ENCODE measurements around the gene CCBE1. TPM values are rescaled to one million over a fixed set of nuclear protein-coding genes. Genes with fewer than 3 reads are reported as not detected.

CCBE1 gene
- total and polyA plus RNA-seq, 4 donors = 3.4 to 59.0 (median 21.9) TPM

DNA sequence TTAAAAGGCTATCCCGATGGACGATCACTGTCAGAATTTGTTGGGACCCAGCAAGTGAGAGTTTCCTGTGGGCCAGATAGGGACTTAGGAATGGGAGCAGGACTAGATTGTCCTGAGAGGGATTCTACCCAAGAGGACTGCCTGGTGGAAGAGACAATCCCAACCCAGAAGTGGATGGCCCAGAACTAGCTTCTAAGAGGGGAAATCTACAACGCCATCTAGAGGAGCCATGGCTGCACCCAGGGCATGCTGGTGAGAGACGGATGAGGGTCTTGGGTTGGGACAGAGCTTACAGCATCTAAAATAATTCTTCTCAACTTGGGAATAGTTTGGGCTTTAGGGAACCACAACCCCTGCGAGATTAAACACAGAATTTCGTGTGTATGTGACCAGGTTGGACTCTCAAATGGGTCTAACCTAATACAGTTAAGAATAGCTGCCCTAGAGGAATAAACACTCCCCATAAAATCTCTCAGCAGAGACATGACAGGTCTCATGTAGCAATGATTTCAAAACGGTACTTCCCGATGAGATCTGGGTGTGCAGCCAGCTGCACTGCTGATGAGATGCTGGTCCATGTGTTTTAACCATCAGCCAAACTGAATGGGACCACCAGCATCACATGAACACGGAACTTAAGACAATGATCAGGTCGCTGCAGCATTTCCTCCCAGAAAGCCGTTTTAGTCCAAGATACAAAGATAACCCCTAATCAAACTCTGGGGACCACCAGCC is 50.8 kb downstream of the CCBE1 start:
- no peaks in the 10 kb centered on the region for H3K9me3 ChIP-seq (ENCODE audit: control insufficient read depth in 4 of 4, insufficient read depth in 3 of 4, low read length in 3 of 4)
- no peak overlapping the region for H3K4me3 ChIP-seq
- no peak for TF ChIP-seq CTCF (IDR thresholded peaks at IDR 0.05; ENCODE audit: control extremely low read depth, extremely low read depth)
- peaks cover 0 to 10% (median 3%) of the 10 kb centered on the region in 5 donors for H3K4me1 ChIP-seq (ENCODE audit: control insufficient read depth in 5 of 5, insufficient read depth in 5 of 5, low read length in 5 of 5)
- peaks cover 0 to 3% (median under 1%) of the 10 kb centered on the region in 4 donors for H3K36me3 ChIP-seq (ENCODE audit: control insufficient read depth in 4 of 4, insufficient read depth in 4 of 4, low read length in 4 of 4)
- WGBS, 2 donors = 69 to 78% methylated on average over 11 of the region's 11 CpGs
- no peak overlapping the region for H3K27ac ChIP-seq (ENCODE audit: low read depth in 1 of 2, low read length in 1 of 2)
- no peaks in the 10 kb centered on the region for H3K27me3 ChIP-seq (ENCODE audit: control insufficient read depth in 3 of 3, insufficient read depth in 3 of 3, low read length in 2 of 3)
- no peak overlapping the region for H3K9ac ChIP-seq (ENCODE audit: insufficient read depth in 1 of 2, low read length in 2 of 2)
- no peak for ATAC-seq (ENCODE audit: insufficient read depth, low FRiP score)
- DNase-seq = no peak

DNA sequence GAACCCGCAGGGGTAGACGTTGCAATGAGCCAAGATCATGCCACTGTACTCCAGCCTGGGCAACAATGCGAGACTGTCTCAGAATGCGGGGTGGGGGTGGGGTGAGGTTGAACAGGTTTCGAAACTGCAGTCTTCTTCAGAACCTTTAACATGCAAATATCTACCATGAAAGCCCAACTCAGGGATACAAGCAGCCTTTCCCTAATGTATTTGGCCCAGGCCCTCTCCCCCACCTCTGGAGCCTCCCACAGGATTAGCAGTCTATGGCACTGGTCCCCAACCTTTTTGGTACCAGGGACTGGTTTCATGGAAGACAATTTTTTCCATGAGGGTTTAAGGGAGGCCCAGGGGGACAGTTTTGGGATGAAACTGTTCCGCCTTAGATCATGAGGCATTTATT is 53.5 kb downstream of the CCBE1 start:
- H3K9ac ChIP-seq (ENCODE audit: insufficient read depth in 1 of 2, low read length in 2 of 2) = no peak overlapping the region
- H3K4me3 ChIP-seq = no peak overlapping the region
- H3K4me1 ChIP-seq (ENCODE audit: control insufficient read depth in 5 of 5, insufficient read depth in 5 of 5, low read length in 5 of 5) = peaks cover 0 to 7% (median 0%) of the 10 kb centered on the region in 5 donors
- DNase-seq (no peak), ATAC-seq (ENCODE audit: insufficient read depth, low FRiP score) (no peak)
- H3K27ac ChIP-seq (ENCODE audit: low read depth in 1 of 2, low read length in 1 of 2) = no peak overlapping the region
- no peak for TF ChIP-seq CTCF (IDR thresholded peaks at IDR 0.05; ENCODE audit: control extremely low read depth, extremely low read depth)
- 95 to 96% methylated on average over 6 of the region's 6 CpGs for WGBS, 2 donors
- no peaks in the 10 kb centered on the region for H3K27me3 ChIP-seq (ENCODE audit: control insufficient read depth in 3 of 3, insufficient read depth in 3 of 3, low read length in 2 of 3)
- no peaks in the 10 kb centered on the region for H3K9me3 ChIP-seq (ENCODE audit: control insufficient read depth in 4 of 4, insufficient read depth in 3 of 4, low read length in 3 of 4)
- no peaks in the 10 kb centered on the region for H3K36me3 ChIP-seq (ENCODE audit: control insufficient read depth in 4 of 4, insufficient read depth in 4 of 4, low read length in 4 of 4)

DNA sequence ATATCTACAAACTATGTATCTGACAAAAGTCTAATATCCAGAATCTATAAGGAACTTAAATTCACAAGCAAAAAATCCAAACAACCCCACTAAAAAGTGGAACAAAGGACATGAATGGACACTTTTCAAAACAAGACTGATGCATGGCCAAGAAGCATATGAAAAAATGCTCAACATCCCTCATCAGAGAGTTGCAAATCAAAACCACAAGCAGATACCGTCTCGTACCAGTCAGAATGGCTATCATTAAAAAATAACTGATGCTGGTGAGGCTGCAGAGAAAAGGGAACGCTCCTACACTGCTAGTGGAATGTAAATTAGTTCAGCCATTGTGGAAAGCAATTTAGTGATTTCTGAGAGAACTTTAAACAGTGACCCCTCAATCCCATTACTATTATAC is 56.5 kb downstream of the CCBE1 start:
- ATAC-seq (ENCODE audit: insufficient read depth, low FRiP score) (no peak), DNase-seq (no peak)
- H3K4me1 ChIP-seq (ENCODE audit: control insufficient read depth in 5 of 5, insufficient read depth in 5 of 5, low read length in 5 of 5) = peaks cover 0 to 29% (median 4%) of the 10 kb centered on the region in 5 donors
- no peak overlapping the region for H3K9ac ChIP-seq (ENCODE audit: insufficient read depth in 1 of 2, low read length in 2 of 2)
- WGBS, 2 donors = 82 to 92% methylated on average over 3 of the region's 3 CpGs
- no peak for TF ChIP-seq CTCF (IDR thresholded peaks at IDR 0.05; ENCODE audit: control extremely low read depth, extremely low read depth)
- H3K27me3 ChIP-seq (ENCODE audit: control insufficient read depth in 3 of 3, insufficient read depth in 3 of 3, low read length in 2 of 3) = no peaks in the 10 kb centered on the region
- no peaks in the 10 kb centered on the region for H3K9me3 ChIP-seq (ENCODE audit: control insufficient read depth in 4 of 4, insufficient read depth in 3 of 4, low read length in 3 of 4)
- no peak overlapping the region for H3K4me3 ChIP-seq
- H3K27ac ChIP-seq (ENCODE audit: low read depth in 1 of 2, low read length in 1 of 2) = no peak overlapping the region
- H3K36me3 ChIP-seq (ENCODE audit: control insufficient read depth in 4 of 4, insufficient read depth in 4 of 4, low read length in 4 of 4) = no peaks in the 10 kb centered on the region
